Endodermal cell (in vitro differentiated cells): ENCODE data around the gene NEGR1. TPM values are rescaled to one million over a fixed set of nuclear protein-coding genes. Genes with fewer than 3 reads are reported as not detected.

Experiments used
- DNase-seq: peaks from one replicate; pipeline ENCODE4 v3.0.0-alpha.2; 2017
- H3K27ac ChIP-seq: 2 replicates; pipeline ENCODE4 v1.5.1; 2013; ENCODE audit warnings: mild to moderate bottlenecking, low read depth, low read length, moderate library complexity
- H3K27me3 ChIP-seq: 2 replicates; pipeline ENCODE4 v1.6.1; 2013; ENCODE audit warnings: mild to moderate bottlenecking, low read length, moderate library complexity; ENCODE audit not compliant: insufficient read depth, control insufficient read depth, poor library complexity, severe bottlenecking
- H3K36me3 ChIP-seq: 2 replicates; pipeline ENCODE4 v1.7.0; 2013; ENCODE audit warnings: mild to moderate bottlenecking, low read length, moderate library complexity; ENCODE audit not compliant: control insufficient read depth, insufficient read depth
- H3K4me1 ChIP-seq: one replicate; pipeline ENCODE4 v1.7.0; 2013; ENCODE audit warnings: low read length; ENCODE audit not compliant: control insufficient read depth, insufficient read depth
- H3K4me3 ChIP-seq: 2 replicates; pipeline ENCODE4 v1.5.1; 2013; ENCODE audit warnings: mild to moderate bottlenecking, low read length, moderate library complexity
- H3K9ac ChIP-seq: 2 replicates; pipeline ENCODE4 v1.6.1; 2013; ENCODE audit warnings: mild to moderate bottlenecking, low read length, moderate library complexity; ENCODE audit not compliant: poor library complexity, severe bottlenecking; ENCODE audit errors: extremely low read depth
- H3K9me3 ChIP-seq: 2 replicates; pipeline ENCODE4 v1.6.1; 2013; ENCODE audit warnings: mild to moderate bottlenecking, low read length, moderate library complexity; ENCODE audit not compliant: control insufficient read depth
- H3K27ac Mint-ChIP-seq: 2 replicates; pipeline ENCODE4 v1.8.0; 2020; ENCODE audit warnings: mixed read lengths
- H3K27me3 Mint-ChIP-seq: 2 replicates; pipeline ENCODE4 v1.8.0; 2021; ENCODE audit warnings: mild to moderate bottlenecking, mixed read lengths; ENCODE audit not compliant: insufficient read depth
- H3K36me3 Mint-ChIP-seq: 2 replicates; pipeline ENCODE4 v1.8.0; 2020; ENCODE audit warnings: low read depth, mixed read lengths
- H3K4me1 Mint-ChIP-seq: 2 replicates; pipeline ENCODE4 v1.8.0; 2020; ENCODE audit warnings: mixed read lengths
- H3K4me3 Mint-ChIP-seq: 2 replicates; pipeline ENCODE4 v1.8.0; 2020; ENCODE audit warnings: mild to moderate bottlenecking, moderate library complexity, mixed read lengths
- H3K9me3 Mint-ChIP-seq: 2 replicates; pipeline ENCODE4 v1.8.0; 2020; ENCODE audit warnings: mild to moderate bottlenecking, mixed read lengths
- WGBS, 2 experiments: methylation state at CpG; one replicate each; pipeline versions ENCODE4 v1.1.5 to v1.1.7; 2013; ENCODE audit warnings: missing lambda C conversion rate in 2 of 2, mixed read lengths in 1 of 2; ENCODE audit not compliant: insufficient coverage in 1 of 2, insufficient read length in 1 of 2; 5-methylcytosine and 5-hydroxymethylcytosine counted together
- total RNA-seq, 2 donors: library from RNA; stranded (reverse); fragmentation: NEBNext Ultra II Directional in 1 of 2; extraction: Animal tissue kit (Norgen Biotek cat#: 25700) in 1 of 2; gene quantifications; 2 replicates in 1 of 2; 3 replicates in 1 of 2; pipeline ENCODE4 v1.2.1, GENCODE V29; 2021
- TF ChIP-seq, protein P1 (sequence below): fragments of 200-600 bp; sonication (generic); conservative IDR thresholded peaks from 2 replicates; pipeline ENCODE4 v1.5.0; 2021; ENCODE audit warnings: antibody characterized with exemption, mild to moderate bottlenecking

NEGR1 gene
- total RNA-seq, 2 donors from 2014 or later = 1.5 to 2.1 TPM

DNA sequence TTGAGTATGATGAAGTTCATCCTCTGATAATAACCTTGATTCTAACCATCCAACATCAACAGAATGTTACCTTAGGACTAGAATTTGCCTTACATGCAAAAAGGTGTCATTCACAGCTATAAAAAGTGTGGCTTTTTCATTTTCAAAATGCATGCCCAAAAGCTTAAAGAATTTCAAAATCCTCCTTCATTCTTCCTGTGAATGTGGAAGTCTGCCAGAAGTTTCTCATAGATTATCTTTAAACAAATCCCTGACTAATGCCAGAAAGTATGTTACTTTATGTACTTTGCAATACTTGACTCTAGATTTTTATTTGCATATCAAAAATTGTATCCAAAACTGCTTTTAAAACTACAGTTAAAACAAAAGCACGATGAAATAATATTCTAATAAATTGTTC is 930.9 kb downstream of the NEGR1 start:
- TF ChIP-seq, protein P1, sequence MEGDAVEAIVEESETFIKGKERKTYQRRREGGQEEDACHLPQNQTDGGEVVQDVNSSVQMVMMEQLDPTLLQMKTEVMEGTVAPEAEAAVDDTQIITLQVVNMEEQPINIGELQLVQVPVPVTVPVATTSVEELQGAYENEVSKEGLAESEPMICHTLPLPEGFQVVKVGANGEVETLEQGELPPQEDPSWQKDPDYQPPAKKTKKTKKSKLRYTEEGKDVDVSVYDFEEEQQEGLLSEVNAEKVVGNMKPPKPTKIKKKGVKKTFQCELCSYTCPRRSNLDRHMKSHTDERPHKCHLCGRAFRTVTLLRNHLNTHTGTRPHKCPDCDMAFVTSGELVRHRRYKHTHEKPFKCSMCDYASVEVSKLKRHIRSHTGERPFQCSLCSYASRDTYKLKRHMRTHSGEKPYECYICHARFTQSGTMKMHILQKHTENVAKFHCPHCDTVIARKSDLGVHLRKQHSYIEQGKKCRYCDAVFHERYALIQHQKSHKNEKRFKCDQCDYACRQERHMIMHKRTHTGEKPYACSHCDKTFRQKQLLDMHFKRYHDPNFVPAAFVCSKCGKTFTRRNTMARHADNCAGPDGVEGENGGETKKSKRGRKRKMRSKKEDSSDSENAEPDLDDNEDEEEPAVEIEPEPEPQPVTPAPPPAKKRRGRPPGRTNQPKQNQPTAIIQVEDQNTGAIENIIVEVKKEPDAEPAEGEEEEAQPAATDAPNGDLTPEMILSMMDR = no peak
- no peak overlapping the region for H3K27ac ChIP-seq
- no peak overlapping the region for H3K4me3 ChIP-seq
- H3K27me3 ChIP-seq = no peaks in the 10 kb centered on the region
- H3K36me3 ChIP-seq = no peaks in the 10 kb centered on the region
- no peaks in the 10 kb centered on the region for H3K4me1 Mint-ChIP-seq
- no peak overlapping the region for H3K4me3 Mint-ChIP-seq
- H3K27me3 Mint-ChIP-seq = no peaks in the 10 kb centered on the region
- no peaks in the 10 kb centered on the region for H3K9me3 ChIP-seq
- no peak overlapping the region for H3K27ac Mint-ChIP-seq
- H3K36me3 Mint-ChIP-seq = no peaks in the 10 kb centered on the region
- 100% methylated on average over 1 of the region's 1 CpG for WGBS, 2 experiments
- DNase-seq = no peak
- peaks cover 2% of the 10 kb centered on the region for H3K9me3 Mint-ChIP-seq
- no peak overlapping the region for H3K9ac ChIP-seq
- H3K4me1 ChIP-seq = no peaks in the 10 kb centered on the region

DNA sequence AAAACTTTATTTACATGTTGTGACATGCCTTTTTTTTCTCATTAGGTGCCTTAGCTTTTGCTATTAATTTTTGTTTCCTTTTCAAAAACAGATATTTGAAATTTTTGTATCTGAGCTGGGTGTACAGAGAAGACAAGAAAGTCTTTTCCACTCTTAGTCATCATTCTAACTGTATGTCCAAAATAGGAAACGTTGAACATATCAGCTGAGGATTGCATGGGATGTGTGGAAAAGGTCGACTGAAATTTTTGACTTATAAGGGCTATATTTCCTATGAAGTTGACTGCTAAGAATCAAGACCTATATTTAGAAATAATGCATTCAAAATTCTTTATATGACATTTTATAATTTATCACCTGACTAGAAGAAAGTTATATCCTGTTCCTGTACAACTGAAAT is 931.5 kb downstream of the NEGR1 start:
- Mint-ChIP-seq H3K4me3 (no peak overlapping the region), H3K9me3 (peaks cover 2% of the 10 kb centered on the region), H3K27me3 (no peaks in the 10 kb centered on the region), H3K36me3 (no peaks in the 10 kb centered on the region), H3K27ac (no peak overlapping the region), H3K4me1 (no peaks in the 10 kb centered on the region)
- TF ChIP-seq, protein P1 = no peak
- H3K9me3 ChIP-seq = no peaks in the 10 kb centered on the region
- no peaks in the 10 kb centered on the region for H3K4me1 ChIP-seq
- DNase-seq = no peak
- H3K9ac ChIP-seq = no peak overlapping the region
- H3K27ac ChIP-seq = no peak overlapping the region
- H3K27me3 ChIP-seq = no peaks in the 10 kb centered on the region
- H3K36me3 ChIP-seq = no peaks in the 10 kb centered on the region
- 100% methylated on average over 2 of the region's 2 CpGs; no CpG with 5 or more reads in 1 of the 2 experiments for WGBS, 2 experiments
- no peak overlapping the region for H3K4me3 ChIP-seq

DNA sequence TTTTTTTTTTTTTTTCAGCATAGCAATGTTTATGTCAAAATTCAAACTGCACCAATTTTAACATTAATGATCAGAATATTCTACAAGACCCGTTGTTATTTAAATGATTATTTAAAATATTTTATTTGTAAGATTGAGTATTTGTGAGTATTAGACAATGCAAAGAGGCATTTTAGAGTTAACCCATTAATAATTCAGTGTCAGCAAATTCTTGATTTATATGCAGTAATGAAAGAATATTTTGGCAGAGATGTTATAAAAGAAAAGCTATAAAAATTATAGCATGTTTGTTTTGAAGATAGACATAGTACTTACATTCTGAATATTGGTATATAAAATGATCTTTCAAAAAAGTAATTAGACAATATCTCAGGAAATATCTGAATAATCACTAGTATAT is 932.0 kb downstream of the NEGR1 start:
- DNase-seq = no peak
- Histone ChIP-seq H3K36me3 (no peaks in the 10 kb centered on the region), H3K9me3 (no peaks in the 10 kb centered on the region), H3K4me1 (no peaks in the 10 kb centered on the region), H3K27me3 (no peaks in the 10 kb centered on the region), H3K27ac (no peak overlapping the region), H3K4me3 (no peak overlapping the region), H3K9ac (no peak overlapping the region)
- Mint-ChIP-seq H3K4me3 (no peak overlapping the region), H3K36me3 (no peaks in the 10 kb centered on the region), H3K27me3 (no peaks in the 10 kb centered on the region), H3K9me3 (peaks cover 2% of the 10 kb centered on the region), H3K27ac (no peak overlapping the region), H3K4me1 (no peaks in the 10 kb centered on the region)
- TF ChIP-seq, protein P1 = no peak
- no CpG with 5 or more reads among the region's 1 CpG for WGBS, 2 experiments
